ENCODE results near the gene SNF8. TPM values are rescaled to one million over a fixed set of nuclear protein-coding genes. Genes with fewer than 3 reads are reported as not detected.

Gene SNF8
- total RNA-seq, 1 experiment from 2014 or later = 129 TPM

- no peak overlapping the region for H3K18ac ChIP-seq (ENCODE audit: insufficient read length, low read depth, low read length)
- no peaks in the 10 kb centered on the region for H4K20me1 ChIP-seq (ENCODE audit: control insufficient read depth, insufficient read depth, insufficient read length)
- no peak overlapping the region for H3K9ac ChIP-seq (ENCODE audit: extremely low read depth, insufficient read length, low read length)
- no peaks in the 10 kb centered on the region for H3K36me3 Mint-ChIP-seq (ENCODE audit: insufficient read depth in 1 of 3, low read depth in 3 of 3)
- H3K14ac ChIP-seq (ENCODE audit: insufficient read depth, low read length) = no peak overlapping the region
- no peak overlapping the region for H2BK12ac ChIP-seq (ENCODE audit: insufficient read length, low read depth, low read length)
- no peak overlapping the region for H3K4me2 ChIP-seq (ENCODE audit: insufficient read depth, insufficient read length, low read length)
- H4K5ac ChIP-seq (ENCODE audit: insufficient read length, low read depth, low read length) = no peak overlapping the region
- H3K9me3 ChIP-seq (ENCODE audit: control insufficient read depth, low read depth, low read length) = no peaks in the 10 kb centered on the region
- no peak overlapping the region for H4K8ac ChIP-seq (replicated peaks; ENCODE audit: insufficient read length, low read depth, low read length)
- no peaks in the 10 kb centered on the region for H3K79me2 ChIP-seq (ENCODE audit: insufficient read depth, low read length)
- peak overlapping the region; percentile 30 to 85 (median 82); a peak in 5 of 7 replicates for H3K27ac Mint-ChIP-seq
- H3K79me1 ChIP-seq (ENCODE audit: insufficient read depth, low read depth, low read length, poor library complexity, severe bottlenecking) = no peaks in the 10 kb centered on the region
- peak; percentile 41 for DNase-seq
- H3K9me3 Mint-ChIP-seq = no peaks in the 10 kb centered on the region; a peak in 1 of 5 replicates
- H2BK120ac ChIP-seq (ENCODE audit: low read depth, low read length, poor library complexity, severe bottlenecking) = no peak overlapping the region
- H2BK15ac ChIP-seq (ENCODE audit: low read depth, low read length) = no peak overlapping the region
- TF ChIP-seq, protein P1, sequence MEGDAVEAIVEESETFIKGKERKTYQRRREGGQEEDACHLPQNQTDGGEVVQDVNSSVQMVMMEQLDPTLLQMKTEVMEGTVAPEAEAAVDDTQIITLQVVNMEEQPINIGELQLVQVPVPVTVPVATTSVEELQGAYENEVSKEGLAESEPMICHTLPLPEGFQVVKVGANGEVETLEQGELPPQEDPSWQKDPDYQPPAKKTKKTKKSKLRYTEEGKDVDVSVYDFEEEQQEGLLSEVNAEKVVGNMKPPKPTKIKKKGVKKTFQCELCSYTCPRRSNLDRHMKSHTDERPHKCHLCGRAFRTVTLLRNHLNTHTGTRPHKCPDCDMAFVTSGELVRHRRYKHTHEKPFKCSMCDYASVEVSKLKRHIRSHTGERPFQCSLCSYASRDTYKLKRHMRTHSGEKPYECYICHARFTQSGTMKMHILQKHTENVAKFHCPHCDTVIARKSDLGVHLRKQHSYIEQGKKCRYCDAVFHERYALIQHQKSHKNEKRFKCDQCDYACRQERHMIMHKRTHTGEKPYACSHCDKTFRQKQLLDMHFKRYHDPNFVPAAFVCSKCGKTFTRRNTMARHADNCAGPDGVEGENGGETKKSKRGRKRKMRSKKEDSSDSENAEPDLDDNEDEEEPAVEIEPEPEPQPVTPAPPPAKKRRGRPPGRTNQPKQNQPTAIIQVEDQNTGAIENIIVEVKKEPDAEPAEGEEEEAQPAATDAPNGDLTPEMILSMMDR (conservative IDR thresholded peaks at IDR 0.05) = no peak
- no peak overlapping the region for H2AK5ac ChIP-seq (ENCODE audit: insufficient read length, low read length)
- H2AFZ ChIP-seq (ENCODE audit: low read length) = no peak overlapping the region
- H3K27me3 ChIP-seq (ENCODE audit: insufficient read depth, low read length) = no peaks in the 10 kb centered on the region
- H2BK5ac ChIP-seq (ENCODE audit: insufficient read length, low read length) = no peak overlapping the region
- no CpG with 5 or more reads among the region's 2 CpGs for WGBS (ENCODE audit: extremely low coverage, insufficient read length, low lambda C conversion rate)
- H3K56ac ChIP-seq (ENCODE audit: insufficient read length, low read depth, low read length) = no peak overlapping the region
- H2BK20ac ChIP-seq (ENCODE audit: low read depth, low read length, poor library complexity, severe bottlenecking) = no peak overlapping the region
- H3T11ph ChIP-seq (ENCODE audit: low read length) = no peak overlapping the region
- 0 out of 2 replicates have a peak, but pooled peaks cover 2% of the 10 kb centered on the region for H3K4me1 ChIP-seq (ENCODE audit: insufficient read depth, low read length)
- peaks cover 37 to 51% of the 10 kb centered on the region in 2 experiments for H3K4me1 Mint-ChIP-seq
- no peaks in the 10 kb centered on the region for H3K27me3 Mint-ChIP-seq (ENCODE audit: low read depth)
- no peak overlapping the region for H3K23ac ChIP-seq (ENCODE audit: insufficient read length, low read depth, low read length)
- no peak overlapping the region for H3K4ac ChIP-seq (ENCODE audit: low read depth, low read length)
- peaks cover 12% of the 10 kb centered on the region for H3K23me2 ChIP-seq (ENCODE audit: insufficient read length, low read depth, low read length, poor library complexity, severe bottlenecking)
- H3K27ac ChIP-seq (ENCODE audit: insufficient read length, low read depth, low read length) = no peak overlapping the region
- peak overlapping the region; percentile 51 to 69 for H3K4me3 Mint-ChIP-seq
- no peak overlapping the region for H4K91ac ChIP-seq (ENCODE audit: insufficient read length, low read depth, low read length)
Observed at GRCh38 chr17:48990882-48991357, 46.3 kb upstream of the SNF8 start.
